ENCODE measurements around the gene DES. TPM values are rescaled to one million over a fixed set of nuclear protein-coding genes. Genes with fewer than 3 reads are reported as not detected.

Gene DES
- polyA plus RNA-seq, 1 donor from 2014 or later = not detected

GRCh38 chr2:219421323-219421722 lies 3.1 kb downstream of the DES start:
- peaks cover 35% of the 10 kb centered on the region for H3K27me3 Mint-ChIP-seq
- H3K27ac Mint-ChIP-seq = no peak overlapping the region
- no peak overlapping the region for H3K4me3 Mint-ChIP-seq
- H3K36me3 Mint-ChIP-seq = no peaks in the 10 kb centered on the region
- H3K9me3 Mint-ChIP-seq = no peaks in the 10 kb centered on the region
- peaks cover 0 to 1% (median 0%) of the 10 kb centered on the region in 3 donors for H3K4me1 Mint-ChIP-seq

- H3K27ac Mint-ChIP-seq = no peak overlapping the region
- H3K4me3 Mint-ChIP-seq = no peak overlapping the region
- H3K27me3 Mint-ChIP-seq = peaks cover 39% of the 10 kb centered on the region
- peaks cover 3% of the 10 kb centered on the region for H3K36me3 Mint-ChIP-seq
- no peaks in the 10 kb centered on the region for H3K9me3 Mint-ChIP-seq
- H3K4me1 Mint-ChIP-seq = peaks cover 0 to 1% (median 0%) of the 10 kb centered on the region in 3 donors
Measured at GRCh38 chr2:219422952-219423534, 4.9 kb downstream of the DES start.

- Mint-ChIP-seq H3K4me1 (peaks cover 0 to 1% (median 0%) of the 10 kb centered on the region in 3 donors), H3K27me3 (peaks cover 37% of the 10 kb centered on the region), H3K4me3 (no peak overlapping the region), H3K27ac (no peak overlapping the region), H3K36me3 (peaks cover 3% of the 10 kb centered on the region), H3K9me3 (no peaks in the 10 kb centered on the region)
Measured at GRCh38 chr2:219423652-219424377, 5.6 kb downstream of the DES start.

GRCh38 chr2:219425238-219426067 lies 7.3 kb downstream of the DES start:
- H3K36me3 Mint-ChIP-seq = peaks cover 3% of the 10 kb centered on the region
- H3K4me1 Mint-ChIP-seq = no peaks in the 10 kb centered on the region
- H3K4me3 Mint-ChIP-seq = no peak overlapping the region
- H3K27ac Mint-ChIP-seq = no peak overlapping the region
- H3K9me3 Mint-ChIP-seq = no peaks in the 10 kb centered on the region
- peaks cover 25% of the 10 kb centered on the region for H3K27me3 Mint-ChIP-seq

GRCh38 chr2:219426068-219426443 lies 7.9 kb downstream of the DES start:
- Mint-ChIP-seq H3K4me3 (no peak overlapping the region), H3K27me3 (peaks cover 24% of the 10 kb centered on the region), H3K27ac (no peak overlapping the region), H3K4me1 (no peaks in the 10 kb centered on the region), H3K36me3 (peaks cover 3% of the 10 kb centered on the region), H3K9me3 (no peaks in the 10 kb centered on the region)

GRCh38 chr2:219426534-219427136 lies 8.5 kb downstream of the DES start:
- Mint-ChIP-seq H3K36me3 (peaks cover 6% of the 10 kb centered on the region), H3K27me3 (peaks cover 20% of the 10 kb centered on the region), H3K4me1 (no peaks in the 10 kb centered on the region), H3K9me3 (no peaks in the 10 kb centered on the region), H3K27ac (no peak overlapping the region), H3K4me3 (no peak overlapping the region)

- peaks cover 27% of the 10 kb centered on the region for H3K27me3 Mint-ChIP-seq
- no peak overlapping the region for H3K27ac Mint-ChIP-seq
- H3K4me1 Mint-ChIP-seq = no peaks in the 10 kb centered on the region
- H3K36me3 Mint-ChIP-seq = peaks cover 6% of the 10 kb centered on the region
- no peak overlapping the region for H3K4me3 Mint-ChIP-seq
- no peaks in the 10 kb centered on the region for H3K9me3 Mint-ChIP-seq
Measured at GRCh38 chr2:219428469-219428868, 10.3 kb downstream of the DES start.

- H3K27me3 Mint-ChIP-seq = peaks cover 23% of the 10 kb centered on the region
- no peaks in the 10 kb centered on the region for H3K4me1 Mint-ChIP-seq
- H3K27ac Mint-ChIP-seq = peak overlapping the region in 1 of 3 donors; percentile 31
- H3K9me3 Mint-ChIP-seq = no peaks in the 10 kb centered on the region
- no peak overlapping the region for H3K4me3 Mint-ChIP-seq
- H3K36me3 Mint-ChIP-seq = peaks cover 6% of the 10 kb centered on the region
Measured at GRCh38 chr2:219429958-219430606, 11.9 kb downstream of the DES start.

GRCh38 chr2:219430633-219431615 lies 12.7 kb downstream of the DES start:
- Mint-ChIP-seq H3K4me1 (peaks cover 0 to 2% (median 0%) of the 10 kb centered on the region in 3 donors), H3K9me3 (peaks cover 0 to 2% (median 0%) of the 10 kb centered on the region in 3 donors), H3K27ac (no peak overlapping the region), H3K36me3 (peaks cover 6% of the 10 kb centered on the region), H3K4me3 (no peak overlapping the region), H3K27me3 (peaks cover 19% of the 10 kb centered on the region)

- Mint-ChIP-seq H3K4me1 (peaks cover 0 to 2% (median 0%) of the 10 kb centered on the region in 3 donors), H3K36me3 (peaks cover 3% of the 10 kb centered on the region), H3K4me3 (no peak overlapping the region), H3K9me3 (peaks cover 0 to 2% (median 0%) of the 10 kb centered on the region in 3 donors), H3K27me3 (peaks cover 18% of the 10 kb centered on the region), H3K27ac (no peak overlapping the region)
Measured at GRCh38 chr2:219433666-219434467, 15.7 kb downstream of the DES start.

GRCh38 chr2:219434468-219434717 lies 16.2 kb downstream of the DES start:
- Mint-ChIP-seq H3K27ac (no peak overlapping the region), H3K36me3 (peaks cover 3% of the 10 kb centered on the region), H3K9me3 (peaks cover 0 to 2% (median 0%) of the 10 kb centered on the region in 3 donors), H3K4me3 (no peak overlapping the region), H3K4me1 (peaks cover 0 to 2% (median 0%) of the 10 kb centered on the region in 3 donors), H3K27me3 (peaks cover 18% of the 10 kb centered on the region)

GRCh38 chr2:219434718-219435525 lies 16.7 kb downstream of the DES start, which contains the start of gene SPEG:
TSS of gene SPEG (plus strand) at chr2:219434843. CDS start at chr2:219434978, 135 bp downstream.
- Mint-ChIP-seq H3K36me3 (peaks cover 3% of the 10 kb centered on the region), H3K9me3 (peaks cover 0 to 2% (median 0%) of the 10 kb centered on the region in 3 donors), H3K27ac (peak within 1 kb of the TSS in 1 of 3 donors; percentile 84), H3K4me3 (no peak within 1 kb of the TSS), H3K4me1 (peaks cover 0 to 2% (median 0%) of the 10 kb centered on the region in 3 donors), H3K27me3 (peaks cover 18% of the 10 kb centered on the region)

All from IgD-negative memory B cell (primary cell).